ENCODE measurements around the gene CPSF2. TPM values are rescaled to one million over a fixed set of nuclear protein-coding genes. Genes with fewer than 3 reads are reported as not detected.

Gene CPSF2
- total RNA-seq, 1 experiment from 2014 or later = 51.5 TPM

- BruUV-seq (replicated peaks) = no TSS peak
Measured at GRCh38 chr14:92143309-92143708, 21.5 kb downstream of the CPSF2 start.

GRCh38 chr14:92143962-92144361 is 22.2 kb downstream of the CPSF2 start:
- Histone ChIP-seq H3K4me3 (ENCODE audit: low read length) (no peak overlapping the region), H3K9me3 (ENCODE audit: low read length) (no peaks in the 10 kb centered on the region), H3K27ac (ENCODE audit: low read length) (no peak overlapping the region), H2AFZ (ENCODE audit: low read length) (no peak overlapping the region), H3K36me3 (ENCODE audit: low read depth, low read length) (peaks cover 45% of the 10 kb centered on the region), H3K27me3 (ENCODE audit: low read length) (no peaks in the 10 kb centered on the region), H3K4me2 (ENCODE audit: low read length) (no peak overlapping the region), H4K20me1 (ENCODE audit: low read length) (no peaks in the 10 kb centered on the region), H3K79me2 (ENCODE audit: low read length) (no peaks in the 10 kb centered on the region), H3K9me2 (replicated peaks; ENCODE audit: low read length) (no peaks in the 10 kb centered on the region), H3K9ac (ENCODE audit: low read length) (no peak overlapping the region), H3K4me1 (ENCODE audit: insufficient read depth, low read length) (no peaks in the 10 kb centered on the region), H3F3A (ENCODE audit: low read length, unreplicated experiment) (no peaks in the 10 kb centered on the region)
- BruUV-seq (replicated peaks) = no TSS peak
- DNase-seq (no peak), ATAC-seq (no peak)
- TF ChIP-seq EZH2phosphoT487 (IDR thresholded peaks at IDR 0.05; ENCODE audit: borderline replicate concordance, low read length) = no peak
- TF ChIP-seq CTCF (conservative IDR thresholded peaks at IDR 0.05; ENCODE audit: low read depth, low read length) = no peak
- TF ChIP-seq EZH2 (IDR thresholded peaks at IDR 0.05; ENCODE audit: low read length, unreplicated experiment) = no peak
- ChIA-PET CTCF (no interaction called here), POLR2A (ENCODE audit: unreplicated experiment) (no interaction called here)
- intact Hi-C loops (cut with micrococcal nuclease) = no loop called here

More at GRCh38 chr14:92143309-92143708, 21.5 kb downstream of the CPSF2 start:
- Histone ChIP-seq H4K20me1 (ENCODE audit: low read length) (no peaks in the 10 kb centered on the region), H3K9me3 (ENCODE audit: low read length) (no peaks in the 10 kb centered on the region), H3K4me1 (ENCODE audit: insufficient read depth, low read length) (no peaks in the 10 kb centered on the region), H2AFZ (ENCODE audit: low read length) (no peak overlapping the region), H3K4me3 (ENCODE audit: low read length) (no peak overlapping the region), H3K9me2 (replicated peaks; ENCODE audit: low read length) (no peaks in the 10 kb centered on the region), H3K4me2 (ENCODE audit: low read length) (no peak overlapping the region), H3K27ac (ENCODE audit: low read length) (no peak overlapping the region), H3K36me3 (ENCODE audit: low read depth, low read length) (peaks cover 48% of the 10 kb centered on the region), H3F3A (ENCODE audit: low read length, unreplicated experiment) (no peaks in the 10 kb centered on the region), H3K79me2 (ENCODE audit: low read length) (no peaks in the 10 kb centered on the region), H3K9ac (ENCODE audit: low read length) (no peak overlapping the region), H3K27me3 (ENCODE audit: low read length) (no peaks in the 10 kb centered on the region)
- DNase-seq = no peak
- CTCF ChIA-PET = no interaction called here
- no peak for ATAC-seq
- intact Hi-C loops (cut with micrococcal nuclease) = no loop called here
- POLR2A ChIA-PET (ENCODE audit: unreplicated experiment) = no interaction called here
- no peak for TF ChIP-seq EZH2 (IDR thresholded peaks at IDR 0.05; ENCODE audit: low read length, unreplicated experiment)
- no peak for TF ChIP-seq CTCF (conservative IDR thresholded peaks at IDR 0.05; ENCODE audit: low read depth, low read length)
- no peak for TF ChIP-seq EZH2phosphoT487 (IDR thresholded peaks at IDR 0.05; ENCODE audit: borderline replicate concordance, low read length)

GRCh38 chr14:92144708-92145107 is 22.9 kb downstream of the CPSF2 start:
- no peaks in the 10 kb centered on the region for H3K27me3 ChIP-seq (ENCODE audit: low read length)
- H3F3A ChIP-seq (ENCODE audit: low read length, unreplicated experiment) = no peaks in the 10 kb centered on the region
- peaks cover 45% of the 10 kb centered on the region for H3K36me3 ChIP-seq (ENCODE audit: low read depth, low read length)
- no peak overlapping the region for H3K4me2 ChIP-seq (ENCODE audit: low read length)
- no TSS peak for BruUV-seq (replicated peaks)
- DNase-seq (no peak), ATAC-seq (no peak)
- no peaks in the 10 kb centered on the region for H3K79me2 ChIP-seq (ENCODE audit: low read length)
- ChIA-PET CTCF (no interaction called here), POLR2A (ENCODE audit: unreplicated experiment) (no interaction called here)
- H3K27ac ChIP-seq (ENCODE audit: low read length) = no peak overlapping the region
- H3K4me3 ChIP-seq (ENCODE audit: low read length) = no peak overlapping the region
- no peaks in the 10 kb centered on the region for H3K4me1 ChIP-seq (ENCODE audit: insufficient read depth, low read length)
- no peaks in the 10 kb centered on the region for H3K9me2 ChIP-seq (replicated peaks; ENCODE audit: low read length)
- H3K9ac ChIP-seq (ENCODE audit: low read length) = no peak overlapping the region
- TF ChIP-seq EZH2 (IDR thresholded peaks at IDR 0.05; ENCODE audit: low read length, unreplicated experiment) (no peak), CTCF (conservative IDR thresholded peaks at IDR 0.05; ENCODE audit: low read depth, low read length) (no peak), EZH2phosphoT487 (IDR thresholded peaks at IDR 0.05; ENCODE audit: borderline replicate concordance, low read length) (no peak)
- no peaks in the 10 kb centered on the region for H4K20me1 ChIP-seq (ENCODE audit: low read length)
- H3K9me3 ChIP-seq (ENCODE audit: low read length) = no peaks in the 10 kb centered on the region
- intact Hi-C loops (cut with micrococcal nuclease) = no loop called here
- H2AFZ ChIP-seq (ENCODE audit: low read length) = no peak overlapping the region
